Retina (tissue), 1 donor: ENCODE data around the gene DHCR7.
A peak's percentile ranks its signal among the peaks of the same experiment; 100 is the strongest.

Source experiments
- DNase-seq: peaks from one replicate; pipeline ENCODE4 v3.0.0-alpha.2; 2016

The DHCR7 gene

GRCh38 chr11:71477641-71478527 is 29.7 kb upstream of the DHCR7 start:
- no peak for DNase-seq

GRCh38 chr11:71476926-71477640 is 28.9 kb upstream of the DHCR7 start:
- DNase-seq, result no peak

- no peak for DNase-seq
Measured at GRCh38 chr11:71476031-71476430, 27.8 kb upstream of the DHCR7 start.

GRCh38 chr11:71474771-71475483 is 26.7 kb upstream of the DHCR7 start:
- no peak for DNase-seq

GRCh38 chr11:71474141-71474770 is 26.1 kb upstream of the DHCR7 start:
- no peak for DNase-seq

- DNase-seq, result no peak
Measured at GRCh38 chr11:71473793-71474080, 25.5 kb upstream of the DHCR7 start.

- no peak for DNase-seq
Measured at GRCh38 chr11:71472941-71473792, 25.0 kb upstream of the DHCR7 start.

GRCh38 chr11:71472357-71472885 is 24.2 kb upstream of the DHCR7 start:
- DNase-seq, result no peak

GRCh38 chr11:71470946-71471345 is 22.8 kb upstream of the DHCR7 start:
- DNase-seq, result no peak

- no peak for DNase-seq
Measured at GRCh38 chr11:71467164-71467563, 19.0 kb upstream of the DHCR7 start.

GRCh38 chr11:71466358-71466757 is 18.2 kb upstream of the DHCR7 start:
- DNase-seq, result no peak

- DNase-seq, result no peak
Measured at GRCh38 chr11:71465054-71465453, 16.9 kb upstream of the DHCR7 start.

GRCh38 chr11:71463331-71464211 is 15.4 kb upstream of the DHCR7 start:
- DNase-seq, result no peak

- DNase-seq, result no peak
Measured at GRCh38 chr11:71462726-71463125, 14.5 kb upstream of the DHCR7 start.

GRCh38 chr11:71461696-71462095 is 13.5 kb upstream of the DHCR7 start:
- DNase-seq, result no peak

- no peak for DNase-seq
Measured at GRCh38 chr11:71459767-71460320, 11.7 kb upstream of the DHCR7 start.

- peak; percentile 60 for DNase-seq
Measured at GRCh38 chr11:71459076-71459766, 11.0 kb upstream of the DHCR7 start.

- DNase-seq, result no peak
Measured at GRCh38 chr11:71458146-71459070, 10.2 kb upstream of the DHCR7 start.

GRCh38 chr11:71456831-71457230 is 8.6 kb upstream of the DHCR7 start:
- DNase-seq, result no peak
